Muscle of leg (tissue), 11 donors: Measurements from ENCODE around the gene PTPRC. TPM values are rescaled to one million over a fixed set of nuclear protein-coding genes. Genes with fewer than 3 reads are reported as not detected.

Experiments used
- DNase-seq: peaks from one replicate; pipeline ENCODE4 v3.0.0; 2013
- H3K27ac ChIP-seq: one replicate; pipeline ENCODE4 v1.5.1; 2013; ENCODE audit warnings: mild to moderate bottlenecking, low read length, control low read depth
- H3K27me3 ChIP-seq: one replicate; pipeline ENCODE4 v1.6.1; 2013; ENCODE audit warnings: low read length; ENCODE audit not compliant: control insufficient read depth, insufficient read depth
- H3K36me3 ChIP-seq: one replicate; pipeline ENCODE4 v1.6.1; 2013; ENCODE audit warnings: low read length; ENCODE audit not compliant: control insufficient read depth, insufficient read depth
- H3K4me1 ChIP-seq: one replicate; pipeline ENCODE4 v1.6.1; 2013; ENCODE audit warnings: low read length; ENCODE audit not compliant: control insufficient read depth, insufficient read depth
- H3K4me3 ChIP-seq: one replicate; pipeline ENCODE4 v1.5.1; 2013; ENCODE audit warnings: low read length, control low read depth
- H3K9me3 ChIP-seq: replicated peaks from 2 replicates; pipeline ENCODE4 v1.6.1; 2013; ENCODE audit warnings: low read depth, low read length; ENCODE audit not compliant: control insufficient read depth
- WGBS: methylation state at CpG from one replicate; pipeline ENCODE4 v1.1.5; 2013; ENCODE audit warnings: missing lambda C conversion rate; ENCODE audit not compliant: insufficient coverage; 5-methylcytosine and 5-hydroxymethylcytosine counted together
- polyA plus RNA-seq, 8 donors: library from polyadenylated mRNA; unstranded; fragments of 120-200 nt; gene quantifications; one replicate each; pipeline versions ENCODE4 v1.2.1 to v1.2.3, GENCODE V29; 2013; ENCODE audit warnings: inconsistent platforms in 1 of 8, low replicate concordance in 1 of 8; ENCODE audit not compliant: insufficient read length in 8 of 8, insufficient read depth in 1 of 8
- total RNA-seq: library from RNA; stranded (reverse); fragments of 120-200 nt; gene quantifications from one replicate; pipeline ENCODE4 v1.2.4, GENCODE V29; 2013

PTPRC gene
- total and polyA plus RNA-seq, 9 donors: 3.4 to 5.8 (median 4.7) TPM

DNA sequence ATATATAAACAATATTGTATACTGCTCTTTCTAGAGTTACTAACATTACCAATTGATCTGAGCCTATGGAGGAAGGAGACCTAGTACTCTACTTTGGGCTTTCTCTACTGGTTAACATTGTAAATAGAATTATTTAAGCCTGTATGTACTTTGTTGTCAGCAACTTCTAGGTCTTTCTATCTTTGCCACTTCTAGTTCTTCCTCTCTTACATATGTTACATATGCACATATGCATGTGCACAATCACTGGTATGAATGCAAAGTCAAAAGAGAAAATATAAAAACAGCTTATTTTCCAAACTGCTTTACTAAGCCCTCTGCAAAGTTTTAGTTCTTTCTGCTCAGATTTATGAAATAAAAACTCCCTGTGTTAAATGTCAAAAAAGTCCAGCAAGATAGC, 84.3 kb downstream of the PTPRC start:
- no peaks in the 10 kb centered on the region for H3K36me3 ChIP-seq
- no peak overlapping the region for H3K27ac ChIP-seq
- H3K4me1 ChIP-seq: no peaks in the 10 kb centered on the region
- no peak overlapping the region for H3K4me3 ChIP-seq
- DNase-seq: no peak
- no peaks in the 10 kb centered on the region for H3K9me3 ChIP-seq
- no peaks in the 10 kb centered on the region for H3K27me3 ChIP-seq

DNA sequence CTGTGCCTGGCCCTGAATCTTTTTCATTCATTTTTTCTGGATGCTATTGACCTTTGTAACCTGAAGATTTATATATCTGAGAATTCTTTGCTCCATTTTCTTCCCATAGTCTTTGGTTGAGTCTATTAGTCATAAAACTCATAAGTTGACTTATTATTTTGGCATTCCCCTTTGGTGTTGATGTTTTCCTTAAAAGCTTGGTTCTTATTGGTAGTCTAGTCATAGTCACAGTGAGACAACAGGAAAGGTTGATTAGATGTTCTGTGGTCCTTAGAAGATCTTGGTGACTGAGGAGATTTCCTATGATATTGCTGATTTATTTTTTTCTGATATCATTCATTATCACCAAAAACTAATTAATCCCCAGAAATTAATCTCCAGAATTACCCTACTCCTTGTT, 86.2 kb downstream of the PTPRC start:
- no peak for DNase-seq
- Histone ChIP-seq H3K27ac (no peak overlapping the region), H3K27me3 (no peaks in the 10 kb centered on the region), H3K4me3 (no peak overlapping the region), H3K9me3 (no peaks in the 10 kb centered on the region), H3K36me3 (no peaks in the 10 kb centered on the region), H3K4me1 (no peaks in the 10 kb centered on the region)

DNA sequence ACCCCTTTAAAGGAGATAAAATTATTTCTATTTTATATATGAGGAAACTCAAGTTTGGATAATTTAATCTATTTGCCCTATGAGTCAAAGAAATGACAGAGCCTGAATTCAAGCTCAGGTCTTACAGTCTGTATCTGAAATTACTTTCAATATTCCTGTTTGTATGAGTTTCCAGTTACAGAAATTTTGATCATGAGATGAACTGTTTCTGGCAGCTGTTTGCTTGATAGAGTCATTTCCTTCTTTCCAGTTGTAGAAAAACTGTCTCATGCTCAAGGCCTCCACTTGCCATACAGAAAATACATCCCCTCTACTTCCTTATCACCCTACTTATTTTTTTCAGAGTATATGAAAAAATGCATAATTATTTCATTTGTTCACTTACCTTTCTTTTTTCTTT, 87.6 kb downstream of the PTPRC start:
- Histone ChIP-seq H3K27me3 (no peaks in the 10 kb centered on the region), H3K4me3 (no peak overlapping the region), H3K4me1 (no peaks in the 10 kb centered on the region), H3K27ac (no peak overlapping the region), H3K9me3 (no peaks in the 10 kb centered on the region), H3K36me3 (no peaks in the 10 kb centered on the region)
- DNase-seq: peak; percentile 18

DNA sequence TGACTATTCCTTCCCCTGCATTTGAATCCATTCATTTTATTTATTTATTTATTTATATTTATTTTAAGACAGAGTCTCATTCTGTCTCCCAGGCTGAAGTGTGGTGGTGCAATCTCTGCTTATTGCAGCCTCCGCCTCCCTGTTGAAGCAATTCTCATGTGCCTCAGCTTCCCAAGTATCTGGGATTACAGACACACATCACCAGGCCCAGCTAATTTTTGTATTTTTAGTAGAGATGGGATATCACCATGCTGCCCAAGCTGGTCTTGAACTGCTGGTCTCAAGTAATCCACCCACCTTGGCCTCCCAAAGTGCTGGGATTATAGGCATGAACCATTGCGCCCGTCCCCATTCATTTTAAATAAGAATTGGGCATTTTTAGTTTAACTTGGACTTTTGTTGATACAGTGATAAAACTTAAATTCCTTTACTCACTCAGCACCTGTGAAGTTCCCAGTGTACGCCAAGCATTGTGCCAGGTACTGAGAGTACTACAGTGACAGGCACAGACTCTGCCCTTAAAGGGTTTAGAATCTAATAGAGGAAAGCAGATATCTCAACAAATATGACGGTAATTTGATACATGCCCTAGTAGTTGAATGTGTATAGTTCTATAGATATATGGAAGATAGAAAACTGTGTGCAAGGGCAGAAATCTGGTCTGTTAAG, 90.5 kb downstream of the PTPRC start:
- H3K27me3 ChIP-seq: no peaks in the 10 kb centered on the region
- no peak for DNase-seq
- 63% methylated on average over 1 of the region's 5 CpGs for WGBS
- H3K27ac ChIP-seq: no peak overlapping the region
- H3K4me3 ChIP-seq: no peak overlapping the region
- H3K9me3 ChIP-seq: no peaks in the 10 kb centered on the region
- H3K4me1 ChIP-seq: no peaks in the 10 kb centered on the region
- H3K36me3 ChIP-seq: no peaks in the 10 kb centered on the region

DNA sequence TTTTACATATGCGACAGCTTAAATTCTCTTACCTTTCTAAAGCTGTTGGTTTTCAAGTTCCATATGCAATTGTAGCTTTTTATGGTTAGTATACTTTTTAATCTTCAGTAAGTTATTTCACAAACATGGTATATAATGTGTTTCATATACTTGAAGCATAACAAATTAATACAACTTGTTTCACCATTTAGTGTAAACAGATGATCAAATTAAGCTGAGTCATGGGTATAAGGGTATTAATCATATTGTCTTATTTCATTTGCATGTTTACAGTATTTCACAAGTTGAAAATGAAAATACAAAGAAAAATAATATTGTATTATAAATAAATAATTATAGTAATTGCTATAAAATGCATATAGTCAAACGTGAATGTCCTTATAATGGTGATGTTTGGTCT, 92.1 kb downstream of the PTPRC start:
- no CpG with 5 or more reads among the region's 2 CpGs for WGBS
- Histone ChIP-seq H3K9me3 (no peaks in the 10 kb centered on the region), H3K4me1 (no peaks in the 10 kb centered on the region), H3K4me3 (no peak overlapping the region), H3K27me3 (no peaks in the 10 kb centered on the region), H3K27ac (no peak overlapping the region), H3K36me3 (no peaks in the 10 kb centered on the region)
- DNase-seq: no peak

DNA sequence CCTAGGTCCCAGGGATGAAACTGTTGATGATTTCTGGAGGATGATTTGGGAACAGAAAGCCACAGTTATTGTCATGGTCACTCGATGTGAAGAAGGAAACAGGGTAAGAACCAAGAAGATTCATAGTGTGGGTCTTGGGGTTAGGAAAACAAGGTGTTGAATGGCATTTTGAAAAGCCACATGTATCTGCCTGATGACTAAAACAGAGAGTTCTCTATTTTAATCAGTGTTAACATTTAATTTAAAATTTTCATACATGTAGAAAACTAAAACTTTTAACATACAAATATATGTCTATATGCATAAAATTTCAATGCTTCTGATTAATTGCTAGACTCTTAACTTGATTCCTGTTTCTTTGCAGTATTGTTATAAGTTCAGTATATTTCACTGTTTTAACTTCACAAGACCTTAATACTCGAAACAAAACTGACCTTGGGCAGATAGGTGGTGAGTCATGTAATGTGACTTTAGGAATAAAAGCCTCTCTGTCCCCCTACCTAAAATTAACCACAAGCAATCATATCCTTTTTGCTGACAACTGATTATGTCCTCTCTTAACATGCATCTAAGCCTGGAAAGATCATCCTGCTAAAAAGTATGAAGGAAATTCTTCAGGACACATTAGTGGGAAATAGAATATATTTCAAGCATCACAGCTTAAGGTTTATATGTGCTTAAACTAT, 95.6 kb downstream of the PTPRC start:
- no peaks in the 10 kb centered on the region for H3K4me1 ChIP-seq
- WGBS: 33% methylated on average over 1 of the region's 2 CpGs
- no peak overlapping the region for H3K27ac ChIP-seq
- H3K4me3 ChIP-seq: no peak overlapping the region
- no peaks in the 10 kb centered on the region for H3K27me3 ChIP-seq
- no peaks in the 10 kb centered on the region for H3K9me3 ChIP-seq
- DNase-seq: no peak
- no peaks in the 10 kb centered on the region for H3K36me3 ChIP-seq

DNA sequence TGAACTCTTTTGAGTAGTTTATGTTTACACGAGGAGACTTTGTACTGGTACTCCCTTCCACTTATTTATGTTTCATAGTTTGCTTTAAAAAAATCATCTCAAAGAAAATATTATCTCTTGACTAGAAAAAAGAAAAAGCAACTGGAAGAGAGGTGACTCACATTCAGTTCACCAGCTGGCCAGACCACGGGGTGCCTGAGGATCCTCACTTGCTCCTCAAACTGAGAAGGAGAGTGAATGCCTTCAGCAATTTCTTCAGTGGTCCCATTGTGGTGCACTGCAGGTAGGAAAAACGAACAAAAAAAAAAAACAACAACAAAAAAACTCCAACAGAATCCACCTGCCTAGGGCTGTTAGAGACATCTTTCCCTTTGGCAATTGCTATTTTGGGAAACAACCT, 102.9 kb downstream of the PTPRC start:
- Histone ChIP-seq H3K27me3 (no peaks in the 10 kb centered on the region), H3K4me3 (no peak overlapping the region), H3K27ac (no peak overlapping the region), H3K9me3 (no peaks in the 10 kb centered on the region), H3K36me3 (no peaks in the 10 kb centered on the region), H3K4me1 (no peaks in the 10 kb centered on the region)
- DNase-seq: no peak
- no CpG with 5 or more reads among the region's 3 CpGs for WGBS

DNA sequence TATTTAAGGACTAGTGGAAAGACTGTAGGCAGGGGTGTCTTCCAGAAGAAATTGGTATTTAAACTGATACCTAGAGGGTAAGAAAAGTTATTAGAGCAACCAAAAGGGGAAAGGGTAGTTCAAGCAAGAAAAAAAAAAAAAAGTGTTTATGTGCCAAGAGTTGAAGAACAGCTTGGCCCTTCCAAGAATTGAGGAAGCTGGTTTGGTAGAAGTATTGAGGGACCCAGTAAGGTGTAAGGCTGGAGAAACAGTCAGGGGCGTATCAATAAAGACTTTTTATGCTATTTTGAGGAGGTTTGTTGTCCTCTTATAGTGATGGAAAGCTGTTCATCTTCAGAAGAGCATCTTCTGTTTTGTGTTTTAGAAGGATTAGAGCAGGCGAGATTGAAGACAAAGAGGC, 108.3 kb downstream of the PTPRC start:
- DNase-seq: no peak
- Histone ChIP-seq H3K4me1 (no peaks in the 10 kb centered on the region), H3K27me3 (no peaks in the 10 kb centered on the region), H3K27ac (no peak overlapping the region), H3K9me3 (no peaks in the 10 kb centered on the region), H3K36me3 (no peaks in the 10 kb centered on the region), H3K4me3 (no peak overlapping the region)
- WGBS: 100% methylated on average over 2 of the region's 2 CpGs

DNA sequence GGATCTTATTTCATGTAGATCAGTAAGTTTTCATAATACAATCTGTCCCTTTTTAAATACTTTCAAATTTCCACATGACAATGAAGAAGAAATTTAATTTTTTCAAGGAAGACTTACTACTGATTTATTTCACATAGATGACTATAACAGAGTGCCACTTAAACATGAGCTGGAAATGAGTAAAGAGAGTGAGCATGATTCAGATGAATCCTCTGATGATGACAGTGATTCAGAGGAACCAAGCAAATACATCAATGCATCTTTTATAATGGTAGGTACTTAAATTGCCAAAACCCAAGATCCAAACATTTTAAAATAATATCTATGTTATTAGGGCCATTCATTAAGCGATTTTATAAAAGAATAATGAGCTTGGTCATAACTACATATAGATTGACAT, 110.4 kb downstream of the PTPRC start:
- Histone ChIP-seq H3K27ac (no peak overlapping the region), H3K9me3 (no peaks in the 10 kb centered on the region), H3K36me3 (no peaks in the 10 kb centered on the region), H3K4me3 (no peak overlapping the region), H3K27me3 (no peaks in the 10 kb centered on the region), H3K4me1 (no peaks in the 10 kb centered on the region)
- no CpG with 5 or more reads among the region's 1 CpG for WGBS
- DNase-seq: no peak

DNA sequence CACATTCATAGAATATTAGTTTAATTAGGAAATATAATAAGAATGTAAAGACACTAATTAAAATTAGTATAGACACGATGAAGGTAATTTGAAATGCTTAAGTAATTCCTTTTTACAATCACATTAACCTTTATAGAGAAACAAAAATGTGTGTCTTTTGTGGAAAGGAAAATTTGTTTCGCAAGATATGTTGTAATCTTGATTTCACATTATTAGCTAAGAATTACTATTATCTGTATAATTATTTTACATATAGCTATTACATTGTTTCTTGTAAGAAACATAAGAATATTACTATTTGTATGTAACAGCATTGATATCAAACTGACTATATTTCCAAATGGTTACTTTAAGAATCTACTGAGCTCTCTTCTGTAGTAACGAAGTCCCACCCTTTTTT, 111.2 kb downstream of the PTPRC start:
- Histone ChIP-seq H3K36me3 (no peaks in the 10 kb centered on the region), H3K27ac (no peak overlapping the region), H3K4me3 (no peak overlapping the region), H3K4me1 (no peaks in the 10 kb centered on the region), H3K27me3 (no peaks in the 10 kb centered on the region), H3K9me3 (no peaks in the 10 kb centered on the region)
- DNase-seq: no peak
- no CpG with 5 or more reads among the region's 3 CpGs for WGBS

DNA sequence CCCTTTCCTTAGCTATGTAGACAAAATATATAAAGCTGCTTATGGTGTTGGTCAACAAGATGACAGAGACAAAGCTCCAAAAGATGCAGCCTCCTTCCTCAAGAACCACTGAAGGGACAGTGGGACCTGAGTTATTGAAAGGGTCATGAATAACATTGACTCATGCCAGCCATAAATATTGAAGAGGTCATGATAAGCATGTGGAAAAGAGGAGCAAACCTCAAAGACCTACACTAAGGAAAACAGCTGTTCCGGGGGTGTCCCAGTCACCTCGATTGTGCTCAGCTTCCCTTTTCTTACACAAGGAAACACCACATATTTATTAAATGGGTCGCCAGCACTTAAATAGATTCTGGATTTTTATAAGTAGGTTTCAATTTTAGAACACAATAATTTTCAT, 112.9 kb downstream of the PTPRC start:
- no CpG with 5 or more reads among the region's 3 CpGs for WGBS
- Histone ChIP-seq H3K27ac (no peak overlapping the region), H3K36me3 (no peaks in the 10 kb centered on the region), H3K4me3 (no peak overlapping the region), H3K4me1 (no peaks in the 10 kb centered on the region), H3K9me3 (no peaks in the 10 kb centered on the region), H3K27me3 (no peaks in the 10 kb centered on the region)
- DNase-seq: no peak
